ENCODE measurements around the gene RPS21. TPM values are rescaled to one million over a fixed set of nuclear protein-coding genes. Genes with fewer than 3 reads are reported as not detected.

RPS21 gene
- total and polyA plus RNA-seq, 2 of the 4 experiments (the other 2 are of a cell fraction): 2,710 to 4,298 TPM

DNA sequence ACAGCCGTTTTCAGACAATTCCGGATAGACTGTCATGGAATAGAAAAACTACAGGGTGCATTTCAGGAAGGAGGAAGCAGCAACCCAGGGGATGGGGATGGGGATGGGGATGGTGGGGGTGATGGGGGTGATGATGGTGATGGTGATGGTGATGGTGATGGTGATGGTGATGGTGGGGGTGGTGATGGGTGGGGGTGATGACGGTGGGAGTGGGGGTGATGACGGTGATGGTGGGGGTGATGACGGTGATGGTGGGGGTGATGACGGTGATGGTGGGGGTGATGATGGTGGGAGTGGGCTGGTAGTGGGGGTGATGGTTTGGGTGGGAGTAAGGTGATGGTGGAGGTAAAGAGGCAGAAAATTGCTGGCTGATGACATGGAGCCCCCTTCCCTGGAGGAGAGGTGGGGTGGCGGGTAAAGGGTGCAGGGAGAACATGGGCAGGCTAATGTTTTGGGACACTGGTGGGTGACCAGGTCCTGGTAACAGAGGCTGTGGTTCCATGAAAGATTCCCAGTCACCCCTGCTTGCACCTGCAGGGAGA, 37.3 kb upstream of the RPS21 start:
- no peaks in the 10 kb centered on the region for H4K20me1 ChIP-seq (ENCODE audit: insufficient read depth, low read length)
- WGBS, 2 experiments (ENCODE audit: extremely low coverage in 2 of 2, insufficient read length in 1 of 2): no CpG with 5 or more reads among the region's 7 CpGs
- intact Hi-C loops (cut with micrococcal nuclease): no loop called here
- H3K27ac ChIP-seq (ENCODE audit: insufficient read depth, low read length): no peak overlapping the region
- no peak overlapping the region for H2BK120ac ChIP-seq (ENCODE audit: low read depth, low read length)
- no peaks in the 10 kb centered on the region for H3K9me3 ChIP-seq (ENCODE audit: control insufficient read depth, insufficient read depth, low read length)
- BruUV-seq (replicated peaks): no TSS peak
- no peak overlapping the region for H3K4me2 ChIP-seq (ENCODE audit: low read depth, low read length)
- H3K4me3 ChIP-seq (ENCODE audit: insufficient read depth, low read depth, low read length): no peak overlapping the region
- H3K9ac ChIP-seq (ENCODE audit: low read depth, low read length): no peak overlapping the region
- H2AK5ac ChIP-seq (ENCODE audit: low read depth, low read length): no peak overlapping the region
- H2BK15ac ChIP-seq (ENCODE audit: low read depth, low read length): no peak overlapping the region
- DNase-seq (no peak), ATAC-seq (ENCODE audit: low read depth) (no peak)
- H3K4ac ChIP-seq (ENCODE audit: low read depth, low read length): no peak overlapping the region
- no peak overlapping the region for H2BK20ac ChIP-seq (ENCODE audit: low read depth, low read length)
- H3K18ac ChIP-seq (ENCODE audit: low read depth, low read length): no peak overlapping the region
- H3K23ac ChIP-seq (ENCODE audit: low read depth, low read length): no peak overlapping the region
- no peak overlapping the region for H3K56ac ChIP-seq (ENCODE audit: extremely low read depth, insufficient read depth, low read length)
- H4K5ac ChIP-seq (ENCODE audit: low read depth, low read length): no peak overlapping the region
- H3K79me1 ChIP-seq (ENCODE audit: low read depth in 1 of 2, low read length in 2 of 2): no peaks in the 10 kb centered on the region
- no peak overlapping the region for H2AK9ac ChIP-seq (replicated peaks; ENCODE audit: low read depth, low read length, poor library complexity)
- dilution Hi-C loops (cut with HindIII; ENCODE audit: low sequenced_read_pairs, unreplicated experiment): no loop called here
- no peak overlapping the region for H2AFZ ChIP-seq (replicated peaks; ENCODE audit: low read length, poor library complexity)
- CTCF ChIA-PET: no interaction called here
- TF ChIP-seq BHLHE40 (IDR thresholded peaks at IDR 0.05; ENCODE audit: low read depth, low read length) (no peak), RFX5 (IDR thresholded peaks at IDR 0.05; ENCODE audit: low read depth, low read length) (no peak), MAFK (IDR thresholded peaks at IDR 0.05; ENCODE audit: low read depth, low read length) (no peak), POLR2A (IDR thresholded peaks at IDR 0.05; ENCODE audit: low read depth, low read length) (no peak), FOS (IDR thresholded peaks at IDR 0.05; ENCODE audit: low read depth, low read length) (no peak), CHD1 (IDR thresholded peaks at IDR 0.05; ENCODE audit: low read depth, low read length) (no peak), CEBPB (IDR thresholded peaks at IDR 0.05; ENCODE audit: low read depth, low read length) (no peak), NFE2L2 (IDR thresholded peaks at IDR 0.05; ENCODE audit: low read depth, low read length) (no peak), RCOR1 (IDR thresholded peaks at IDR 0.05; ENCODE audit: insufficient replicate concordance, low read length) (no peak), RAD21 (IDR thresholded peaks at IDR 0.05; ENCODE audit: low read length) (no peak), USF2 (IDR thresholded peaks at IDR 0.05; ENCODE audit: low read depth, low read length) (no peak), MXI1 (IDR thresholded peaks at IDR 0.05; ENCODE audit: borderline replicate concordance, low read depth, low read length) (no peak), MAZ (IDR thresholded peaks at IDR 0.05; ENCODE audit: borderline replicate concordance, low read depth, low read length) (no peak), SMC3 (IDR thresholded peaks at IDR 0.05; ENCODE audit: low read depth, low read length) (no peak)
- TF ChIP-seq, protein P1, sequence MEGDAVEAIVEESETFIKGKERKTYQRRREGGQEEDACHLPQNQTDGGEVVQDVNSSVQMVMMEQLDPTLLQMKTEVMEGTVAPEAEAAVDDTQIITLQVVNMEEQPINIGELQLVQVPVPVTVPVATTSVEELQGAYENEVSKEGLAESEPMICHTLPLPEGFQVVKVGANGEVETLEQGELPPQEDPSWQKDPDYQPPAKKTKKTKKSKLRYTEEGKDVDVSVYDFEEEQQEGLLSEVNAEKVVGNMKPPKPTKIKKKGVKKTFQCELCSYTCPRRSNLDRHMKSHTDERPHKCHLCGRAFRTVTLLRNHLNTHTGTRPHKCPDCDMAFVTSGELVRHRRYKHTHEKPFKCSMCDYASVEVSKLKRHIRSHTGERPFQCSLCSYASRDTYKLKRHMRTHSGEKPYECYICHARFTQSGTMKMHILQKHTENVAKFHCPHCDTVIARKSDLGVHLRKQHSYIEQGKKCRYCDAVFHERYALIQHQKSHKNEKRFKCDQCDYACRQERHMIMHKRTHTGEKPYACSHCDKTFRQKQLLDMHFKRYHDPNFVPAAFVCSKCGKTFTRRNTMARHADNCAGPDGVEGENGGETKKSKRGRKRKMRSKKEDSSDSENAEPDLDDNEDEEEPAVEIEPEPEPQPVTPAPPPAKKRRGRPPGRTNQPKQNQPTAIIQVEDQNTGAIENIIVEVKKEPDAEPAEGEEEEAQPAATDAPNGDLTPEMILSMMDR (conservative IDR thresholded peaks at IDR 0.05; ENCODE audit: low read depth, low read length): no peak
- TF ChIP-seq, protein P2, sequence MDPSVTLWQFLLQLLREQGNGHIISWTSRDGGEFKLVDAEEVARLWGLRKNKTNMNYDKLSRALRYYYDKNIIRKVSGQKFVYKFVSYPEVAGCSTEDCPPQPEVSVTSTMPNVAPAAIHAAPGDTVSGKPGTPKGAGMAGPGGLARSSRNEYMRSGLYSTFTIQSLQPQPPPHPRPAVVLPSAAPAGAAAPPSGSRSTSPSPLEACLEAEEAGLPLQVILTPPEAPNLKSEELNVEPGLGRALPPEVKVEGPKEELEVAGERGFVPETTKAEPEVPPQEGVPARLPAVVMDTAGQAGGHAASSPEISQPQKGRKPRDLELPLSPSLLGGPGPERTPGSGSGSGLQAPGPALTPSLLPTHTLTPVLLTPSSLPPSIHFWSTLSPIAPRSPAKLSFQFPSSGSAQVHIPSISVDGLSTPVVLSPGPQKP (IDR thresholded peaks at IDR 0.05; ENCODE audit: borderline replicate concordance, low read depth, low read length): no peak
- no peaks in the 10 kb centered on the region for H3K27me3 ChIP-seq (ENCODE audit: control insufficient read depth, insufficient read depth, low read length)
- H3K4me1 ChIP-seq (ENCODE audit: control insufficient read depth, insufficient read depth, low read length): no peaks in the 10 kb centered on the region; the same call in 1 of the 2 replicates
- no peak overlapping the region for H4K8ac ChIP-seq (ENCODE audit: low read depth in 2 of 2, low read length in 2 of 2)
- no peak overlapping the region for H2BK5ac ChIP-seq (ENCODE audit: low read depth, low read length, poor library complexity, severe bottlenecking)
- no peaks in the 10 kb centered on the region for H3K9me1 ChIP-seq (ENCODE audit: insufficient read depth, low read length)
- peaks cover 9% of the 10 kb centered on the region; the same call in 1 of the 2 replicates for H3K36me3 ChIP-seq (ENCODE audit: control insufficient read depth, insufficient read depth, low read length)
- H3K14ac ChIP-seq (replicated peaks; ENCODE audit: low read depth, low read length): no peak overlapping the region
- in situ Hi-C loops (cut with MboI; ENCODE audit: low sequenced_read_pairs): no loop called here
- POLR2A ChIA-PET (ENCODE audit: unreplicated experiment): no interaction called here
- H4K91ac ChIP-seq (ENCODE audit: insufficient read depth, low read depth, low read length): no peak overlapping the region

Measured in IMR-90 (cell line).